AG10803 (cell line): ENCODE results near the gene MYO9A.

Experiments
- DNase-seq: peaks from one replicate; pipeline ENCODE4 v3.0.0; 2010; ENCODE audit warnings: low read depth
- H3K4me3 ChIP-seq: 2 replicates; pipeline ENCODE4 v1.5.1; 2011; ENCODE audit warnings: mild to moderate bottlenecking, low read length, control low read depth
- TF ChIP-seq, protein P1 (sequence below): conservative IDR thresholded peaks from 2 replicates; pipeline ENCODE4 v1.5.1; 2011; ENCODE audit warnings: mild to moderate bottlenecking, low read length, control low read depth, inconsistent platforms

The MYO9A gene

GRCh38 chr15:71820127-71820526, 297.8 kb downstream of the MYO9A start:
- DNase-seq = no peak
- TF ChIP-seq, protein P1, sequence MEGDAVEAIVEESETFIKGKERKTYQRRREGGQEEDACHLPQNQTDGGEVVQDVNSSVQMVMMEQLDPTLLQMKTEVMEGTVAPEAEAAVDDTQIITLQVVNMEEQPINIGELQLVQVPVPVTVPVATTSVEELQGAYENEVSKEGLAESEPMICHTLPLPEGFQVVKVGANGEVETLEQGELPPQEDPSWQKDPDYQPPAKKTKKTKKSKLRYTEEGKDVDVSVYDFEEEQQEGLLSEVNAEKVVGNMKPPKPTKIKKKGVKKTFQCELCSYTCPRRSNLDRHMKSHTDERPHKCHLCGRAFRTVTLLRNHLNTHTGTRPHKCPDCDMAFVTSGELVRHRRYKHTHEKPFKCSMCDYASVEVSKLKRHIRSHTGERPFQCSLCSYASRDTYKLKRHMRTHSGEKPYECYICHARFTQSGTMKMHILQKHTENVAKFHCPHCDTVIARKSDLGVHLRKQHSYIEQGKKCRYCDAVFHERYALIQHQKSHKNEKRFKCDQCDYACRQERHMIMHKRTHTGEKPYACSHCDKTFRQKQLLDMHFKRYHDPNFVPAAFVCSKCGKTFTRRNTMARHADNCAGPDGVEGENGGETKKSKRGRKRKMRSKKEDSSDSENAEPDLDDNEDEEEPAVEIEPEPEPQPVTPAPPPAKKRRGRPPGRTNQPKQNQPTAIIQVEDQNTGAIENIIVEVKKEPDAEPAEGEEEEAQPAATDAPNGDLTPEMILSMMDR = no peak
- no peak overlapping the region for H3K4me3 ChIP-seq

DNA sequence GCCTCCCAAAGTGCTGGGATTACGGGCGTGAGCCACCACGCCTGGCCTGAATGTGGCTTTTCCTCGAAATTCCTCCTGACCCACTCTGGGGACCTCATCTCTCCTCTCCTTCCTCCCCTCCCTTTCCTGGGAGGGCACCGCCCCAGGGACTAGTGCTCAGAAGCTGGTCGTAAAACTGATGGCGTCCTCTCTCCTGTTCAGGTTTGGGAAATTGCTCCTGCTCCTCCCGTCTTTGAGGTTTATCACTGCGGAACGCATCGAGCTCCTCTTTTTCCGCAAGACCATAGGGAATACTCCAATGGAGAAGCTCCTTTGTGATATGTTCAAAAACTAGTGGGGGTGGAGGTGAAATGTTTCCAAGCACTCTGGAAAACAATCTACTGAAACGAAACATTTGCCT, 300.6 kb downstream of the MYO9A start:
- DNase-seq = no peak
- no peak overlapping the region for H3K4me3 ChIP-seq
- TF ChIP-seq, protein P1 = no peak

DNA sequence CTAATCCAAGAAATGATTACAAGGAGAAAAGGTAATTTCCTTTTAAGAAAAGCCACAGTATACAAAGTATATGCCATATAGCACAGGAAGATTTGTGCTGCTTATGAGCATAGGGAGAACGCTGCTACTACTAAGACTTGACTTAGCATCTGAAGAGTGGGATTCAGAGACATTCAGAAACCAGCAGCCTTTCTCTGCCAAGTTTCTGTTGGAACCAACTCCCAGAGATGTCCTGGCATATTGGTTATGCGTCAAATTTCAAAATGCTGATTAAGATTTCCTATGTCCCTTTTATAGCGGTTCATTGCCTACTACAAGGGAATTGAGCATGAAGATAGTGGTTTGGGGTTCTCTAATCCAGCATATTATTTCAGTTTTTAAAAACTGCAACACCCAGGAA, 302.6 kb downstream of the MYO9A start:
- no peak for DNase-seq
- TF ChIP-seq, protein P1 = no peak
- H3K4me3 ChIP-seq = no peak overlapping the region

DNA sequence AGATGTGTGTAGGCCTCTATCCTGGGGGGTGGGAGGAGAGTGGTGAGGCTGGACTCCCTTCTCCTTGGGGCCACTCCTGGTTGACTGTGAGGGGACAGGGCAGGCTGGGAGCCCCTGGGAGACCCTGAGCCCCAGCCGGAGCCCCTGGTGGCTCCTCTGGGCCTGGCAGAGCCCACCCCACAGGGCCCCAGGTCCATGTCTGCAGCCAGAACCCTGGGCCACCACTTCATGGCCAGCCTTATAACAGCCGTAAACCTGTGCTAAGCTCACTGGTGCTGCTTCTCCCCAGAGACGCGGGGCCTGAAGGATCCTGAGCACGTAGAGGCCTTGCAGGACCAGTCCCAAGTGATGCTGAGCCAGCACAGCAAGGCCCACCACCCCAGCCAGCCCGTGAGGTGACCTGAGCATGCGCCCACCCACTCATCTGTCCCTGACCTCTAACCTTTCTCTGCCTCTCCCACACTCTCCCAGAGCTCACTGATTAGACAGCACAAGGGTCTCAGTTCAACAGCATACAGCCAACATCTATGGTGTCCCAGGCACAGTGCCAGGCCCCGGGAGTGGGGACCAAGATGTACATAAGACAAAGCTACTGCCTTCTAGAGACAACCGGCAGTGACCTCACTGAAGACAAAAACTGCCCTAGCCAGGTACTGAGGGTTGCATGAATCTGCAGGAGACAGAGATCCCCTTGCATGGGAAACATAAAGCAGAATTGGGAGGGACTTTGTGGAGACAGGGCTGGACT, 304.1 kb downstream of the MYO9A start:
- no peak overlapping the region for H3K4me3 ChIP-seq
- no peak for DNase-seq
- TF ChIP-seq, protein P1 = no peak

DNA sequence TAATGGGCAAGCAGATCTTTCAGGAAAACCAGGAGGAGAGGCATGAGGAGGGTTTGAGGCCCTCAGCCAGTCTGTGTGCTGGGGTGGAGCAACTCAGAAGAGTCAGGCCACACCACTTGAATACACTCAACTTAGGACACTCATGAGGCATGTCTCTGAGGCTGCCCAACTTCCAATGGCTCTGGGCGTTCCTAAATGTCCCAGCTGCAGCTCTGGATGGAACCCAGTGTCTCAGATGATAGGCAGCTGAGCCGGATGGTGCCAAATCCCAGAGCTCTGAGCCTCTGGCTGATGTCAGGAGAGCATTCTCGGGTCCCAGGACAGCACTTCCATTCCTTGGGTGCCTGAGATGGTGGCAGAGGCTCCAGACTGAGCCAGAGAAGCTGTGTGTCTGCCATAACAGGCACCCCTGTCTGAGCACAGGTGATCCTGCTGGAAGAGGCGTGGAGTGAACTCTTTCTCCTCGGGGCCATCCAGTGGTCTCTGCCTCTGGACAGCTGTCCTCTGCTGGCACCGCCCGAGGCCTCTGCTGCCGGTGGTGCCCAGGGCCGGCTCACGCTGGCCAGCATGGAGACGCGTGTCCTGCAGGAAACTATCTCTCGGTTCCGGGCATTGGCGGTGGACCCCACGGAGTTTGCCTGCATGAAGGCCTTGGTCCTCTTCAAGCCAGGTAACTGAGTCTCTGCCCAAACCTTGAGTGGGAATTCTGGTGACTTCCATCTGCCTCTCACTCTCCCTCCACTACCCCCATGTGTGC, 304.8 kb downstream of the MYO9A start:
- no peak overlapping the region for H3K4me3 ChIP-seq
- peak; percentile 38 for DNase-seq
- TF ChIP-seq, protein P1 = no peak

GRCh38 chr15:71811752-71812735, 305.9 kb downstream of the MYO9A start:
- no peak overlapping the region for H3K4me3 ChIP-seq
- no peak for DNase-seq
- TF ChIP-seq, protein P1 = no peak
